DOHH2 (cell line): ENCODE results near the gene SOST.

Experiments
- EZH2phosphoT487 ChIP-seq: fragments of 200-600 bp; sonication (generic); IDR thresholded peaks from 2 replicates; pipeline ENCODE4 v1.6.1; 2017; ENCODE audit warnings: borderline replicate concordance, mild to moderate bottlenecking, antibody characterized with exemption, low read length, moderate library complexity, mixed read lengths
- TF ChIP-seq, protein P1 (sequence below): fragments of 200-600 bp; sonication (generic); IDR thresholded peaks from one replicate; pipeline ENCODE4 v1.5.1; 2014; ENCODE audit warnings: antibody characterized with exemption, mild to moderate bottlenecking, low read depth, low read length; ENCODE audit not compliant: poor library complexity, severe bottlenecking

DNA sequence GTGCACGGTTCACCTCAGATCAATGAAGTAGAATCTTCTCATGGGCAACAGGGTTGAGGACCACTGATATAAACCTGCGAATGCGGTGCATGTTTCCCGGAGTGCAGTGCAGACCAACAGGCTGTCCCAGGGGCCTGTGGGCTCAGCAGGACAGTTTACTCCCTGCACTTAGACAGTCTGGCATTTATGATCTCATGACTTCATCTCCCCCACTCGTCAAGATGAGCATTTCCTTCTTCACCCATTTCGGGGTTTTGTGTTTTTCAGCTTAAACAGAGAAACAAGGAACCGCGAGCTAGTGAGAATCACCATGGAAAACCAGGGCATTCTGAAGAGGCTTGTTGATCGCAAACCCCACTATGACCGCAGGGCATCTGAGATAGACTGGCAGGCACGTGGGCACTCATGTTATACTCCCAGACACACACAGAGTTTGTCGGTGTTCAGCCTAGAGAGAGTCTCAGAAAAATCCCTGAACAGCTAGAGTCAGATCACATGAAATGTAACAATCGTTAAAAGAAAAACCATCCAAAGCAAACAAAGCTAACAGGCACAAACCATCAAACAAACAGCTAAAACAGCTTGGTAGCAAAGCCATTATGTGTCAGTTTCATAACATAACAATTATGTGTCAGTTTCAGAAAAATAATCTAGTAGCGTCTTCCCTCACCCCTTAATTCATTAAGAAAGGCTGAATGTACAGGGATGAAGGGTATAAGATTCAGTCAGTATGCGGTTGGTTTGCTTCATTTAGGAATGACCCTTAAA is 24.5 kb upstream of the SOST start:
- TF ChIP-seq, protein P1, sequence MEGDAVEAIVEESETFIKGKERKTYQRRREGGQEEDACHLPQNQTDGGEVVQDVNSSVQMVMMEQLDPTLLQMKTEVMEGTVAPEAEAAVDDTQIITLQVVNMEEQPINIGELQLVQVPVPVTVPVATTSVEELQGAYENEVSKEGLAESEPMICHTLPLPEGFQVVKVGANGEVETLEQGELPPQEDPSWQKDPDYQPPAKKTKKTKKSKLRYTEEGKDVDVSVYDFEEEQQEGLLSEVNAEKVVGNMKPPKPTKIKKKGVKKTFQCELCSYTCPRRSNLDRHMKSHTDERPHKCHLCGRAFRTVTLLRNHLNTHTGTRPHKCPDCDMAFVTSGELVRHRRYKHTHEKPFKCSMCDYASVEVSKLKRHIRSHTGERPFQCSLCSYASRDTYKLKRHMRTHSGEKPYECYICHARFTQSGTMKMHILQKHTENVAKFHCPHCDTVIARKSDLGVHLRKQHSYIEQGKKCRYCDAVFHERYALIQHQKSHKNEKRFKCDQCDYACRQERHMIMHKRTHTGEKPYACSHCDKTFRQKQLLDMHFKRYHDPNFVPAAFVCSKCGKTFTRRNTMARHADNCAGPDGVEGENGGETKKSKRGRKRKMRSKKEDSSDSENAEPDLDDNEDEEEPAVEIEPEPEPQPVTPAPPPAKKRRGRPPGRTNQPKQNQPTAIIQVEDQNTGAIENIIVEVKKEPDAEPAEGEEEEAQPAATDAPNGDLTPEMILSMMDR, result no peak
- no peak for TF ChIP-seq EZH2phosphoT487
